ENCODE data around the gene ARVCF. TPM values are rescaled to one million over a fixed set of nuclear protein-coding genes. Genes with fewer than 3 reads are reported as not detected.

ARVCF gene
- total and polyA plus RNA-seq, 9 of the 15 experiments (the other 6 are each of a cell fraction or from before 2014, with no cell fraction given): 0.03 to 97.4 (median 15.6) TPM

DNA sequence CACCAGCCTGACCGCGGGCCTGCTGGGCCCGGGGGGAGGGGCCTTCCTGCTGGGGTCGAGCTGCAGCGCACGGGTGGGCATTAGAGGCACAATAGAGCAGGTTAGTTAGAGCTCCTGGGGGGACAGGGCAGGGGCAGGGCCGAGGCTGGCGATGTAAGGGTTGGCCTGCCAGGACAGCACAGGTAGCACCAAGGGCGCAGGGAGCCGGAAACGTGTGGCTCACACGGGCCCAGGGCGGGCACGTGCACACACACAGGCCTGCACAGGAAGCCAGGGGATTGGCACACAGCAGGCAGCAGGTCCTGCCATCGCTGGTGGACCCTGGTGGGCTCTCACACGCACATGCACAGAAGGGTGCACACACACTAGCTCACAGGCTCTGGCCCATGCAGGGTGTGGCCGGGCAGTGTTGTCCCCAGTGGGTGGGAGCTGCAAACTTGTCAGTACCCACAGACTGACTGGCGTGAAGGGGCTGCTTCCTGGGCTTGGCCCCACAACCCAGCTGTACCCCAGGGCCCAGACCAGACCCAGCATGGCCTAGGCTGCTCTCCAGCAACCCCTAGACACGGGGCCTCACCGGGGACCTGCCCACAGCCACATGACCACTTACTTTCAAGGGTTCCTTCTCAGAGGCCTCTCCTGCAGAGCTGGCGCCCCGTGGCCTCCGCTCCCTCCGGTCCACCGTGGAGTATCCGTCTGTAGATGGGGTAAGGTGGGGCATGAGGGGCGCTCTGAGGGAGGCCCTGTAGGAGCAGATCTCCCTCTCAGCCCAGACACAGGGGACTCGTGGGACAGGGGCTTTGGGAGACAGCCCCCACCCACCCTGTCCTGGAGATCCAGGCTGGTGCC, 45.1 kb downstream of the ARVCF start (continued):
- TF ChIP-seq, protein P1, sequence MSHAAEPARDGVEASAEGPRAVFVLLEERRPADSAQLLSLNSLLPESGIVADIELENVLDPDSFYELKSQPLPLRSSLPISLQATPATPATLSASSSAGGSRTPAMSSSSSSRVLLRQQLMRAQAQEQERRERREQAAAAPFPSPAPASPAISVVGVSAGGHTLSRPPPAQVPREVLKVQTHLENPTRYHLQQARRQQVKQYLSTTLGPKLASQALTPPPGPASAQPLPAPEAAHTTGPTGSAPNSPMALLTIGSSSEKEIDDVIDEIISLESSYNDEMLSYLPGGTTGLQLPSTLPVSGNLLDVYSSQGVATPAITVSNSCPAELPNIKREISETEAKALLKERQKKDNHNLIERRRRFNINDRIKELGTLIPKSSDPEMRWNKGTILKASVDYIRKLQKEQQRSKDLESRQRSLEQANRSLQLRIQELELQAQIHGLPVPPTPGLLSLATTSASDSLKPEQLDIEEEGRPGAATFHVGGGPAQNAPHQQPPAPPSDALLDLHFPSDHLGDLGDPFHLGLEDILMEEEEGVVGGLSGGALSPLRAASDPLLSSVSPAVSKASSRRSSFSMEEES (CRISPR knock-in tag; IDR thresholded peaks at IDR 0.05): 0 out of 2 replicates have a peak, but pooled peaks have one; percentile 1
- TF ChIP-seq, protein P2, sequence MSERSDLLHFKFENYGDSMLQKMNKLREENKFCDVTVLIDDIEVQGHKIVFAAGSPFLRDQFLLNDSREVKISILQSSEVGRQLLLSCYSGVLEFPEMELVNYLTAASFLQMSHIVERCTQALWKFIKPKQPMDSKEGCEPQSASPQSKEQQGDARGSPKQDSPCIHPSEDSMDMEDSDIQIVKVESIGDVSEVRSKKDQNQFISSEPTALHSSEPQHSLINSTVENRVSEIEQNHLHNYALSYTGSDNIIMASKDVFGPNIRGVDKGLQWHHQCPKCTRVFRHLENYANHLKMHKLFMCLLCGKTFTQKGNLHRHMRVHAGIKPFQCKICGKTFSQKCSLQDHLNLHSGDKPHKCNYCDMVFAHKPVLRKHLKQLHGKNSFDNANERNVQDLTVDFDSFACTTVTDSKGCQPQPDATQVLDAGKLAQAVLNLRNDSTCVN (CRISPR knock-in tag; IDR thresholded peaks at IDR 0.05): no peak
- TF ChIP-seq FOSL1 (tag; conservative IDR thresholded peaks at IDR 0.05) (no peak), ZNF717 (CRISPR knock-in tag; IDR thresholded peaks at IDR 0.05) (0 out of 2 replicates have a peak, but pooled peaks have one; percentile 46), ZNF707 (CRISPR knock-in tag; conservative IDR thresholded peaks at IDR 0.05) (no peak), ZNF282 (CRISPR knock-in tag; IDR thresholded peaks at IDR 0.05) (no peak), ZBTB7A (IDR thresholded peaks at IDR 0.05; ENCODE audit: borderline replicate concordance, control insufficient read depth, low read depth, low read length) (peak; percentile 5; the same call in 1 of the 2 replicates), STAG1 (CRISPR knock-in tag; IDR thresholded peaks at IDR 0.05; ENCODE audit: borderline replicate concordance) (no peak), CHD1 (IDR thresholded peaks at IDR 0.05; ENCODE audit: low read length) (peak; percentile 47), MTF1 (CRISPR knock-in tag; IDR thresholded peaks at IDR 0.05; ENCODE audit: borderline replicate concordance) (0 out of 2 replicates have a peak, but pooled peaks have one; percentile 46), SIN3B (IDR thresholded peaks at IDR 0.05; ENCODE audit: low read depth) (no peak), PPARD (CRISPR knock-in tag; IDR thresholded peaks at IDR 0.05) (0 out of 2 replicates have a peak, but pooled peaks have one; percentile 11), ZNF696 (CRISPR knock-in tag; conservative IDR thresholded peaks at IDR 0.05) (no peak), MYNN (IDR thresholded peaks at IDR 0.05) (peak; percentile 49; the same call in 1 of the 2 replicates), MYNN (CRISPR knock-in tag; IDR thresholded peaks at IDR 0.05) (no peak), ZNF444 (CRISPR knock-in tag; IDR thresholded peaks at IDR 0.05) (peak; percentile 15; the same call in 1 of the 2 replicates), NBN (IDR thresholded peaks at IDR 0.05; ENCODE audit: low read depth) (no peak), EWSR1 (IDR thresholded peaks at IDR 0.05; ENCODE audit: borderline replicate concordance, low read depth, partially characterized antibody) (no peak), ZNF3 (CRISPR knock-in tag; IDR thresholded peaks at IDR 0.05) (no peak), PTBP1 (IDR thresholded peaks at IDR 0.05; ENCODE audit: low read depth, low read length) (0 out of 2 replicates have a peak, but pooled peaks have one; percentile 7), ZNF785 (CRISPR knock-in tag; IDR thresholded peaks at IDR 0.05) (0 out of 2 replicates have a peak, but pooled peaks have one; percentile 46)
- TF ChIP-seq, protein P3, sequence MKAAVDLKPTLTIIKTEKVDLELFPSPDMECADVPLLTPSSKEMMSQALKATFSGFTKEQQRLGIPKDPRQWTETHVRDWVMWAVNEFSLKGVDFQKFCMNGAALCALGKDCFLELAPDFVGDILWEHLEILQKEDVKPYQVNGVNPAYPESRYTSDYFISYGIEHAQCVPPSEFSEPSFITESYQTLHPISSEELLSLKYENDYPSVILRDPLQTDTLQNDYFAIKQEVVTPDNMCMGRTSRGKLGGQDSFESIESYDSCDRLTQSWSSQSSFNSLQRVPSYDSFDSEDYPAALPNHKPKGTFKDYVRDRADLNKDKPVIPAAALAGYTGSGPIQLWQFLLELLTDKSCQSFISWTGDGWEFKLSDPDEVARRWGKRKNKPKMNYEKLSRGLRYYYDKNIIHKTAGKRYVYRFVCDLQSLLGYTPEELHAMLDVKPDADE (conservative IDR thresholded peaks at IDR 0.05; ENCODE audit: control insufficient read depth, low read depth, low read length): 0 out of 2 replicates have a peak, but pooled peaks have one; percentile 7
- TF ChIP-seq, protein P4, sequence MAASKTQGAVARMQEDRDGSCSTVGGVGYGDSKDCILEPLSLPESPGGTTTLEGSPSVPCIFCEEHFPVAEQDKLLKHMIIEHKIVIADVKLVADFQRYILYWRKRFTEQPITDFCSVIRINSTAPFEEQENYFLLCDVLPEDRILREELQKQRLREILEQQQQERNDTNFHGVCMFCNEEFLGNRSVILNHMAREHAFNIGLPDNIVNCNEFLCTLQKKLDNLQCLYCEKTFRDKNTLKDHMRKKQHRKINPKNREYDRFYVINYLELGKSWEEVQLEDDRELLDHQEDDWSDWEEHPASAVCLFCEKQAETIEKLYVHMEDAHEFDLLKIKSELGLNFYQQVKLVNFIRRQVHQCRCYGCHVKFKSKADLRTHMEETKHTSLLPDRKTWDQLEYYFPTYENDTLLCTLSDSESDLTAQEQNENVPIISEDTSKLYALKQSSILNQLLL (CRISPR knock-in tag; IDR thresholded peaks at IDR 0.05; ENCODE audit: borderline replicate concordance): 0 out of 2 replicates have a peak, but pooled peaks have one; percentile 10

Measured in K562 (cell line).